OCI-LY1 (cell line): ENCODE measurements around the gene CASP8.

ENCODE experiments used
- CTCF ChIP-seq: fragments of 200-600 bp; sonication (generic), shearing (Covaris generic); IDR thresholded peaks from 2 replicates; pipeline ENCODE4 v1.5.1; 2017; ENCODE audit warnings: mild to moderate bottlenecking, antibody characterized with exemption, low read length, moderate library complexity, mixed read lengths
- EZH2 ChIP-seq: fragments of 200-600 bp; sonication (generic), shearing (Covaris generic); IDR thresholded peaks from 2 replicates; pipeline ENCODE4 v1.8.0; 2017; ENCODE audit warnings: borderline replicate concordance, mixed run types, mild to moderate bottlenecking, antibody characterized with exemption, low read length, moderate library complexity, mixed read lengths

DNA sequence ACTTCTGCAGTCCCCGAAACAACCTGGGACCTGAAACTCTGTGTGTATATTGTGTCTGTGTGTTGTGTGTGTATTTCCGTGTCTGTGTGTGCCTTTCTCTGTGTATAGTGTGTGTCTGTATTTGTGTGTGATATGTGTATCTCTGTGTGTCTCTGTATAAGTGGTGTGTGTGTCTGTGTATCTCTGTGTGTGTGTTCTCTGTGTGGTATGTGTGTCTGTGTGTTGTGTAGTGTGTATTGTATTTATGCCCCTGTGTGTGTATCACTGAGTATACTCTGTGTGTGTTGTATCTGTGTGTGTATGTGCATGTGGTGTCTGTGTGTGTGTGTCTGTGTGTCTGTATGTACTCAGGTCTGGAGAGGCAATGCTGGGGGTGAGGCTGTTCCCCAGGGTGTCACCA is 11.6 kb downstream of the CASP8 start:
- no peak for TF ChIP-seq CTCF
- TF ChIP-seq EZH2 = no peak
